ENCODE data around the gene ITM2A. TPM values are rescaled to one million over a fixed set of nuclear protein-coding genes. Genes with fewer than 3 reads are reported as not detected.

ITM2A gene
- 10 to 100 TPM; 16.1 to 30.0 TPM for total RNA-seq

- Histone ChIP-seq H3K36me3 (replicated peaks in 1 of 2; ENCODE audit: insufficient read depth in 1 of 2, low read depth in 2 of 2) (no peaks in the 10 kb centered on the region), H3K4me3 (peak within 1 kb of the TSS in 1 of 2 donors; percentile 9), H3K4me1 (peaks cover 3% of the 10 kb centered on the region), H3K27ac (peak within 1 kb of the TSS in 1 of 4 donors; percentile 14), H3K27me3 (no peaks in the 10 kb centered on the region), H3K9me3 (no peaks in the 10 kb centered on the region)
- intact Hi-C loops (cut with DNase I) = no loop called here
- no peak for TF ChIP-seq POLR2A (IDR thresholded peaks at IDR 0.05)
- no peak for TF ChIP-seq CTCF (IDR thresholded peaks at IDR 0.05)
- peak; percentile 35 for ATAC-seq
- DNase-seq = peak in 3 of 4 donors; percentile 8 to 41 (median 29)
- WGBS, 2 donors = 3 to 11% methylated on average over 14 to 37 of the region's 38 CpGs
These were observed at the start of gene ITM2A for GRCh38 chrX:79366873-79367749. Gene ITM2A (minus strand): TSS chrX:79367334. CDS start chrX:79367215, 119 bp downstream.

GRCh38 chrX:79415056-79415455 lies 47.9 kb upstream of the ITM2A start:
- Histone ChIP-seq H3K27me3 (no peaks in the 10 kb centered on the region), H3K4me3 (no peak overlapping the region), H3K9me3 (no peaks in the 10 kb centered on the region), H3K27ac (no peak overlapping the region), H3K4me1 (no peaks in the 10 kb centered on the region), H3K36me3 (replicated peaks in 1 of 2; ENCODE audit: insufficient read depth in 1 of 2, low read depth in 2 of 2) (no peaks in the 10 kb centered on the region)
- no peak for DNase-seq
- no peak for ATAC-seq
- 5 to 7% methylated on average over 2 of the region's 2 CpGs for WGBS, 2 donors
- TF ChIP-seq CTCF (IDR thresholded peaks at IDR 0.05) (no peak), POLR2A (IDR thresholded peaks at IDR 0.05) (no peak)
- intact Hi-C loops (cut with DNase I) = no loop called here

DNA sequence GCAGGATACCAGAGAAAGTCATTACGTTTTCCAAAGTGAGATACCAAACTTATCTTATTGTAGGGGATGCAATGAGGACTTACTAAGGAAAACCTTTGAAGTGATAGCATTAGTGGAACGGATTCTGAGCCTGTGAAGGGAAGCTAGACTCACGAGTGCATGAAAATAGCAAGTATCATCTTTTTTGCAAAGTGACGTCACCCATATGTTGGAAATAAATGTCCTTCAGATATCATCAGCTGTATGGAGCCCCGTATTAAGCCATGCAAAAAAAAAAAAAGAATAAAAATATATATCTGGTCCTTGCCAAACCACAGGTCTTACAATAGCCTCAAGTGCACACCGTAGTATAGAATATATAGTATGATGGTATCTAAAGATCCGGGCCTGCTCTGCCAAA lies 46.8 kb upstream of the ITM2A start:
- 56 to 59% methylated on average over 7 of the region's 7 CpGs for WGBS, 2 donors
- Histone ChIP-seq H3K36me3 (replicated peaks in 1 of 2; ENCODE audit: insufficient read depth in 1 of 2, low read depth in 2 of 2) (no peaks in the 10 kb centered on the region), H3K27ac (no peak overlapping the region), H3K4me1 (no peaks in the 10 kb centered on the region), H3K4me3 (no peak overlapping the region), H3K9me3 (no peaks in the 10 kb centered on the region), H3K27me3 (no peaks in the 10 kb centered on the region)
- DNase-seq (no peak), ATAC-seq (no peak)
- TF ChIP-seq CTCF (IDR thresholded peaks at IDR 0.05) = no peak
- no peak for TF ChIP-seq POLR2A (IDR thresholded peaks at IDR 0.05)
- intact Hi-C loops (cut with DNase I) = no loop called here

DNA sequence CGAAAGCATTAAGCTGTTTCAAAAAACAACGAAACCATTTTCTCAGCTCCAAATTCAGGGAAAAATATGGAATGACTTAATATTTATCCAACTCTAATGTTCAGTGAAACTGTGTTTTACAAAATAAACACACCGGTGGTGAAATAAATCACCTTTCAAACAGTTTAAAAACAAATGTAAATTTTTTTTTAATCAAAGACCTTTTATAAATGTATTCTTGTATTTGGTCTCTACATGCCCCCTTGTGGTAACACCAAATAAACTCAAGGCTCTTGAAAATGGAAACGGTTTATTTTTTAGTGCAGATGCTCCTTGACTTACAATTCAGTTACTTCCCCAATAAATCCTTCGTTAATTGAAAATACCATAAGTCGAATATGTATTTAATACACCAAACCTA lies 45.8 kb upstream of the ITM2A start:
- DNase-seq (no peak), ATAC-seq (no peak)
- no peak for TF ChIP-seq POLR2A (IDR thresholded peaks at IDR 0.05)
- peak; percentile 14 to 47 (median 26) for TF ChIP-seq CTCF (IDR thresholded peaks at IDR 0.05)
- Histone ChIP-seq H3K9me3 (no peaks in the 10 kb centered on the region), H3K4me3 (no peak overlapping the region), H3K36me3 (replicated peaks in 1 of 2; ENCODE audit: insufficient read depth in 1 of 2, low read depth in 2 of 2) (no peaks in the 10 kb centered on the region), H3K4me1 (no peaks in the 10 kb centered on the region), H3K27me3 (no peaks in the 10 kb centered on the region), H3K27ac (no peak overlapping the region)
- intact Hi-C loops (cut with DNase I) = no loop called here
- WGBS, 2 donors = 4 to 5% methylated on average over 6 of the region's 6 CpGs

GRCh38 chrX:79412166-79412565 lies 45.0 kb upstream of the ITM2A start:
- TF ChIP-seq POLR2A (IDR thresholded peaks at IDR 0.05) (no peak), CTCF (IDR thresholded peaks at IDR 0.05) (no peak)
- ATAC-seq (no peak), DNase-seq (no peak)
- Histone ChIP-seq H3K27me3 (no peaks in the 10 kb centered on the region), H3K36me3 (replicated peaks in 1 of 2; ENCODE audit: insufficient read depth in 1 of 2, low read depth in 2 of 2) (no peaks in the 10 kb centered on the region), H3K9me3 (no peaks in the 10 kb centered on the region), H3K4me3 (no peak overlapping the region), H3K4me1 (no peaks in the 10 kb centered on the region), H3K27ac (no peak overlapping the region)
- 30 to 34% methylated on average over 3 of the region's 3 CpGs for WGBS, 2 donors
- intact Hi-C loops (cut with DNase I) = no loop called here

Data from body of pancreas (tissue), 4 donors.